KG1 (cell line): ENCODE results near the gene TRIM44.

Experiments used
- DNase-seq: peaks from one replicate; lab custom pipeline; 2025; lab: John Stamatoyannopoulos, UW

TRIM44 gene

DNA sequence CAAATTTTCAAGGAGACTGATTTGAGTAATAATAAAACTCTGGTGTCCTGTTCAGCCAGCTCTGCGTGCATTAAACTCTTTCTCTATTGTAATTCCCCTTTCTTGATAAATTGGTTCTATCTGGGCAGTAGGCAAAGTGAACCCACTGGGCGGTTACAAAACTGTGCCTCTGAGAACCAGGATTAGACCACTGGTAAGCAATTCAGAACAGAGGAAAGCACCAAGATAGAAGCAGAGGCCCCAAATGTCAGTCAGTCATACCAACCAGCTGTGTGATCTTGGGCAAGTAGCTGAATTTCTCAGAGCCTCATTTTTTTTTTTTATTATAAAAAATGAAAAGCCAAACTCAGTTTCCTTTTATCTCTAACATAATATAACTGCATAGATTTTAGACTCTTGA lies 54.9 kb downstream of the TRIM44 start:
- no peak for DNase-seq

DNA sequence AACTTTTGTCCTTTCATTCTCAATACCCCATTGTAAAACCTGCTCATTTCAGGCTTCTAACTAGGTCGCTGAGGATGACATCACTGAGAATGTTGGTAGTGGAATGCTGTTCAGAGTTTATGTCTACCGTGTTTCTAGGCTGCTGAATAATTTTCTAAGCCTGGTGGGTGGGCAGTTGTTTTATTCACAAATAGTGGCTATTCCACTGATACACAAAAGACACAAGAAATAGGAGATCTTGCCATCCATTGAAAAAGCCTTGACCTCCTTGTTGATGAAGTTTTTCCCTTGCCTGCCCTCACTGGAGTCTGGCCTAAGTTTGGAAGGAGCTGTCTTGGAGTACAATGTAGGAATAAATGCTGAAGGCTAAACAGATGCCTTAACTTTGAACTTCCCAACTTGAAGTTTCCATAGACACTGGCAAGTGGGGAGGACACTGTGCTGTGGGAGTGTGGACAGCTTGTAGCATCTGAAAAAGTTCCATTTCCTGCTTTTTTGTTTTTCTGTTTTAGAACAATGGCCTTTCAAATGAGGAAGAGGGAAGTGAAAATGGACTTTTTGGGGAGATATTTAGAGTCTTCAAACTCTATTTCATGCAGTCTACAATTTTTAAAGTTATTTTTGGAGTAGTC lies 59.2 kb downstream of the TRIM44 start:
- DNase-seq, result no peak

- DNase-seq, result no peak
These were observed 60.1 kb downstream of the TRIM44 start for GRCh38 chr11:35722641-35723040.

DNA sequence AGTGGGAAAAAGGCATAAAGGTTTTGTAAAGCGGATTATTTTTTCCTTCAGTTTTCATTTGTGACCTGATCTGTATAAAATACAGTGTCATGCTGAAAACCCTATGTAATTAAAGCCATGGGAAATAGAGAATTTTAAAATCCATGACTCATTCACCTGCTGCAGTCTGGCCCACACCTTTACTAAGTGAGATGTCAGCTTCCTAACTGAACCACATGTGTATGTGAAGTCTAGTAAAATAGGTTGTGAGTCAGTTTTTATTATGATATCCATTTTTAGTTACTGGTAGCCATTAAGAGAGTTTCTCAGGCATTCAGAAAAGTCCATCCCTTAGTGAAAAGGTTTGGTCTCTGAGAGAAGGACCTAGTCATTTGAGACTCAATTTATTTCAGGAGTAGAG lies 60.9 kb downstream of the TRIM44 start:
- no peak for DNase-seq

GRCh38 chr11:35723913-35724312 lies 61.3 kb downstream of the TRIM44 start:
- no peak for DNase-seq

DNA sequence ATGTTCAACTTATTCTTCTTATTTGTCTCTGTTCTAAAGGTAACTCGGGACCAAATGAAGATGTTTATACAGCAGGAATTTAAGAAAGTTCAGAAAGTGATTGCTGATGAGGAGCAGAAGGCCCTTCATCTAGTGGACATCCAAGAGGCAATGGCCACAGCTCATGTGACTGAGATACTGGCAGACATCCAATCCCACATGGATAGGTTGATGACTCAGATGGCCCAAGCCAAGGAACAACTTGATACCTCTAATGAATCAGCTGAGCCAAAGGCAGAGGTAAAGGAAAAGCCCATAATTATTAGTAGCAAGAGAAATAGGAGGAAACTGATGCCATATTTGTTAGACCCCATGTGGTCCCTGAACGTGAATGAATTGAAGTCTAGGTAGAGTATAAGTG lies 63.3 kb downstream of the TRIM44 start:
- DNase-seq, result no peak

- no peak for DNase-seq
These were observed 64.6 kb downstream of the TRIM44 start for GRCh38 chr11:35727140-35727539.

- DNase-seq, result no peak
These were observed 67.7 kb downstream of the TRIM44 start for GRCh38 chr11:35730254-35730653.

DNA sequence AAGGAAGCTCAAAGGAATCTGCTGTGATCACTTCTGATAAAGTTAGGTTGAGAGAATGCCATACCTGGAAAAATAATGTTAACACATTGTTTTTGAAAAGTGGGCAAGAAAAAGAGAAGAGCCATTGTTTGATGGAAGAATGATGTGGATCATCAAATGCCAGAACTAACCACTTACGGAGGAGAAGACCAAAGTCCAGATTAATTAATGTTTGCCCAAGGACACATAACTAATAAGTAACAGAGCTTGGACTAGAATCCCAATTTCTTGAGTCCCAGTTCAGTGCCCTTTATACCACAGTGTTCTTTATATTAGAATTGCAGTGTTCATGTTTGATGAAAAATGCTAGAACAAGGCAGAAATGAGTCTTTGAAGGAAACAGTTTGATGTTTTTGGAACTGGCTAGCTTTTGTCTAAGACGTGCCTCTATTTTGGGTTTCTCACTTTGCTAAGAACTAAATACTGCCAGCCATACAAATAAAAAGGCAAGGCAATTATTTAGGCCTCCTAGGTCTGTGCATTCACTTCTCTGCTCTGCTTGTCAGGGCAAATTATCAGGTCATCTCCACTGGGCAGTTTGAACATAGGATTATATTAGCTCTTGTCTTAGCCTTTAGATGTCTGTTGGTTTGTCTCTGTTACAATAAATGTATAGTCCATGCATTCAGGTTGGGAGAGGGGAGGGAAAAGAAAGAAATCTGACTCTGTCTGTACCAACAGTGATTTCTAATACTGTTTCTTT lies 72.3 kb downstream of the TRIM44 start:
- no peak for DNase-seq

DNA sequence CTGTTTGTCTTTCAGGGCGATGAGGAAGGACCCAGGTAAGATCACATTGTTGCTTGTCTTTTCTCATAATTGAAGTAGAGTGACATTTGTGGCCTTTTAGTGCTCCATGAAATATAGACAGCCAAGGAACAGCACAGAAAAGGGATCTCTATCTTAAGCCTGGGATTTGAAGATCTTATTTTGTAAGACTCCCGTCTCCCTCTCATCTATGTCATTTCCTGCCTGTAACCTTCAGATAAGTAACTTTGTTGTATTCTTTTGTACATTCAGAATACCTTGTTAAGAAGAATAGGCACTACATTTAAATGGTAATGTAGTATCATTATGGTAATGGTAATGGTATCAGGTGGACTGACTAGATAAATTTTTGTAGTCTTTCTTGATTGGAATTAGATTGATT lies 72.8 kb downstream of the TRIM44 start:
- no peak for DNase-seq

DNA sequence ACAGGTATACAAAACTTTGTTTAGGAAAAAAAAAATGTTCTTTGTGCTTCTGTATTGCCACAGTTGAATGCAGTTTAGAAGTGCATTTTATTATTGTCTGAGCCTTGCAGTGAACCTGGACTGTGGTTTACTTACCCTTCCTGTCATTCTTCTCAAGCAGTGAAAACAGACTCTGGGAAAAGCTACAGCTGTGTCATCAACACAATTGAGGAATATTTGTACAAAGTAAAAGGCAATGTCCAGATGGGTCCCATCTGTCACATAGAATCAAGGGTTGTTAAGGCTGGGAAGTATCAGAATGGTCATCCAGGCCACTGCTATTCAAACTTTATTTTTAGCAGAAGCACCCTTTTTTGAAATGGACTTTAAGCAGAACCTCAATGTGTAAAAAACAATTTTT lies 73.3 kb downstream of the TRIM44 start:
- no peak for DNase-seq

DNA sequence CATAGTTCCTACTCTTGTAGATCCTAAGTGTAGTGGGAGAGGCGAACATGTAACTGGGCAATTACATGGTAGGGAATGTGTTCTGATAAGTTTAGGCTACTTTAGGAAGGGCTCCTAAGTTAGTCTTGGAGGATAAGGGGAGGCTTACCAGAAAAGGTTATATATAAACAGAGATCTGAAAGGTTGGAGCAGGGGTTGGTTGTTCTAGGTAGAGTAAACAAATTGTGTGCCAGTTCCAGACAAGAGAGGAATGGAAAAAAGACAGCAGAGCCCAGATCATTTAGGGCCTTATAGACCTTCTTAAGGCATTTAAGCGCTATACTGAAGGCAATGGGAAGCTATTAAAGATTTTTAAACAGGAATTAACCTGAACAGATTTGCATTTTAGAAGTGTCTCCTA lies 74.4 kb downstream of the TRIM44 start:
- DNase-seq, result no peak

- no peak for DNase-seq
These were observed 77.7 kb downstream of the TRIM44 start for GRCh38 chr11:35740061-35740799.

DNA sequence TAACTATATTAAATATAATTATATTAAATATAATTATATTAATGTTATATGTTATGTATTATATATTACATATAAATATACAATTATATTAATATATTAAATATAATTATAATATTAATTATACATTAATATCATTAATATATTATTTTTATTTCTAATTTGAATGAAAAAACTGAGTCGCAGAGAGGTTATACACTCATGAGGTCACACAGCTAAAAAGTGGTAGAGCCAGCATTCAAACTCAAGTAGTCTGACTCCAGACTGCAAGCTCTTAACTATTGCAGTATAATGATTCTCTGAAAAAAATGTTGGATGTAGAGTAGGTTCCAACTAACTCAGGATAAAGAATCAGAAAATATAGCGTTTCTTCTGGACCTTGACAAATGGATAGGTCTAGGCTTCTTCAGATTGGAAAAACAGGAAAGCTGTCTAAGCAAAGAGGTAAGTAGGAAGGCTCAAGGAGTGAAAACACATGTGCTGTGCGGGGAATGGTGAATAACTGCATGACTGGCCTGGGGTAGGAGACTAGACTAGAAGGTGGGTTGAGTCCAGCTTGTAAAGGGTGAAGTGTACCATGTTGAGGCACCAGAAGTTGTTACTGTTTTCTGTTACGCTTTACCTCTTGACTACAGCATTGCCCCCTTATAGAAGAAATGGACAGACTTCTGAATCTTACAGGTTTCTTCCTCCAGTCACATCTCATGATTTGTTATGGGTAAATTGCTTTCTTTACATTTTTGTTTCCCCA lies 80.3 kb downstream of the TRIM44 start:
- no peak for DNase-seq

GRCh38 chr11:35746356-35747153 lies 84.0 kb downstream of the TRIM44 start:
- no peak for DNase-seq

GRCh38 chr11:35747668-35748067 lies 85.1 kb downstream of the TRIM44 start:
- DNase-seq, result no peak

- DNase-seq, result no peak
These were observed 86.1 kb downstream of the TRIM44 start for GRCh38 chr11:35748644-35749043.

DNA sequence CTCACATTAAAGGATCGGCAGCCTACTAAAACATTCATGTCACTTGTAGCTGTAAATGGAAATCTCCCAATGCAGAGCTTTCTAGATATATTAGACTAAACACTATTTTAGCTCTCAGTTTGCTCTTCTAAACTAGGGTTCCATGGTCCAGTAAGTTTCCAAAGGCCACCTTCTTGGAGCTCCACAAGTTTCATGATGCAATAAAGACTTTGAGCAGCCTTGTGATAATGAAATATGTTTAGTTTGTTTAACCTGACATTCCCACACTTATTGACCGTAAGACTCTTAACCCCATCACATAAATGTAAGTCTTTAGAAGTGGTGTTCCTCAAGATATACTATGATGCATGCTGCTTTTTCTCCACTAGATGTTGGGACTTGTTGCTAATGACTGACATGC lies 87.7 kb downstream of the TRIM44 start:
- no peak for DNase-seq

- no peak for DNase-seq
These were observed 88.5 kb downstream of the TRIM44 start for GRCh38 chr11:35750981-35751663.

- DNase-seq, result no peak
These were observed 89.1 kb downstream of the TRIM44 start for GRCh38 chr11:35751664-35752061.

DNA sequence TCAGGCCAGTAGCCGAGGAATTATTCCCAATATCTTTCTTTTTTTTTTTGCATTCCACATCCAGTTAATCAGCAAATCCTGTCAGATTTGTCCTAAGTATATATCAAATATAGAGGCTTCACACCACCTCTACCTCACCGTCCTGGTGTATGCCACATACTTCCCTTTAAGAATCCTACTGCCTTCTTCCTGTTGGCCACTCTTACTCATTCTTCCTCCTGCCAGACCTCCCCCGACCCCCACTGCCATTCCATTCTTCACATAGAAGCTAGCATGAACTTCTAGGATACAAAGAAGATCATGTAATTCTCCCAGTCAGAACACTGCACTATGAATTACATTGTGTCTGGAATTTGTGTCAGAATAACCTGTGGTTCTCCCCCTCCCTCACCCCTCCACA lies 89.5 kb downstream of the TRIM44 start:
- DNase-seq, result no peak
